ENCODE measurements around the gene CCDC120.

Gene CCDC120

GRCh38 chrX:49058794-49059193 lies at the start of gene CCDC120:
Gene CCDC120 (plus strand): TSS chrX:49058999. CDS start chrX:49062042, 3,043 bp downstream.
- no peak for DNase-seq

GRCh38 chrX:49019050-49019449 lies 39.7 kb upstream of the CCDC120 start:
- DNase-seq = no peak

GRCh38 chrX:49019599-49020249 lies 39.1 kb upstream of the CCDC120 start:
- no peak for DNase-seq

GRCh38 chrX:49029876-49030275 lies 28.9 kb upstream of the CCDC120 start:
- DNase-seq = no peak

- DNase-seq = no peak
Observed at GRCh38 chrX:49030283-49030682, 28.5 kb upstream of the CCDC120 start.

- DNase-seq = no peak
Observed at GRCh38 chrX:49037883-49038475, 20.8 kb upstream of the CCDC120 start.

- DNase-seq = no peak
Observed at GRCh38 chrX:49039598-49040375, 19.0 kb upstream of the CCDC120 start.

- DNase-seq = no peak
Observed at GRCh38 chrX:49040376-49040955, 18.3 kb upstream of the CCDC120 start.

- no peak for DNase-seq
Observed at GRCh38 chrX:49041744-49042580, 16.8 kb upstream of the CCDC120 start.

GRCh38 chrX:49042581-49043219 lies 16.1 kb upstream of the CCDC120 start:
- no peak for DNase-seq

- peak; percentile 99 for DNase-seq
Observed at GRCh38 chrX:49043220-49043986, 15.4 kb upstream of the CCDC120 start, which contains the start of gene TFE3. Gene TFE3 (minus strand): TSS chrX:49043357. CDS start chrX:49043226, 131 bp downstream.

- no peak for DNase-seq
Observed at GRCh38 chrX:49043987-49044281, 14.9 kb upstream of the CCDC120 start.

- peak; percentile 89 for DNase-seq
Observed at GRCh38 chrX:49053223-49054072, 5.4 kb upstream of the CCDC120 start.

- DNase-seq = no peak
Observed at GRCh38 chrX:49054073-49054762, 4.6 kb upstream of the CCDC120 start.

GRCh38 chrX:49059201-49059600 lies 402 bp downstream of the CCDC120 start:
- no peak for DNase-seq

- no peak for DNase-seq
Observed at GRCh38 chrX:49059681-49060085, 884 bp downstream of the CCDC120 start.

GRCh38 chrX:49060914-49061313 lies 2.1 kb downstream of the CCDC120 start:
- DNase-seq = no peak

- DNase-seq = no peak
Observed at GRCh38 chrX:49061490-49061889, 2.7 kb downstream of the CCDC120 start.

- DNase-seq = no peak
Observed at GRCh38 chrX:49061916-49062315, 3.1 kb downstream of the CCDC120 start.

GRCh38 chrX:49063715-49064114 lies 4.9 kb downstream of the CCDC120 start:
- no peak for DNase-seq
